Right ventricle myocardium superior (tissue), 1 donor: ENCODE results near the gene KRTAP19-5. TPM values are rescaled to one million over a fixed set of nuclear protein-coding genes. Genes with fewer than 3 reads are reported as not detected.

Experiments used
- total RNA-seq: library from RNA; stranded (reverse); fragmentation: NEBNext Ultra II Directional; extraction: Animal tissue kit (Norgen Biotek cat#: 25700); gene quantifications from one replicate; pipeline ENCODE4 v1.2.1, GENCODE V29; 2021
- donor health status: DM: no; HTN: yes; CAD: no; lungs with severe emphysema.

Gene KRTAP19-5
- total RNA-seq, 1 donor from 2014 or later = not detected

Other genes with a start within 250 kb of the KRTAP19-5 start
- not detected for gene KRTAP24-1, start 219.2 kb downstream of the KRTAP19-5 start, total RNA-seq
- not detected for gene KRTAP25-1, start 212.6 kb downstream of the KRTAP19-5 start, total RNA-seq
- gene KRTAP26-1, start 181.8 kb downstream of the KRTAP19-5 start, total RNA-seq = not detected
- gene KRTAP27-1, start 164.4 kb downstream of the KRTAP19-5 start, total RNA-seq = not detected
- gene KRTAP23-1, start 153.5 kb downstream of the KRTAP19-5 start, total RNA-seq = not detected
- gene KRTAP13-2, start 129.9 kb downstream of the KRTAP19-5 start, total RNA-seq = not detected
- not detected for gene KRTAP13-1, start 106.1 kb downstream of the KRTAP19-5 start, total RNA-seq
- not detected for gene KRTAP13-3, start 76.2 kb downstream of the KRTAP19-5 start, total RNA-seq
- not detected for gene KRTAP13-4, start 71.9 kb downstream of the KRTAP19-5 start, total RNA-seq
- not detected for gene KRTAP15-1, start 61.9 kb downstream of the KRTAP19-5 start, total RNA-seq
- not detected for gene KRTAP19-1, start 21.8 kb downstream of the KRTAP19-5 start, total RNA-seq
- gene KRTAP19-2, start 14.7 kb downstream of the KRTAP19-5 start, total RNA-seq = not detected
- not detected for gene KRTAP19-3, start 10.1 kb downstream of the KRTAP19-5 start, total RNA-seq
- gene KRTAP19-4, start 5.0 kb downstream of the KRTAP19-5 start, total RNA-seq = not detected
- gene KRTAP19-6, start 39.7 kb upstream of the KRTAP19-5 start, total RNA-seq = not detected
- gene KRTAP19-7, start 59.2 kb upstream of the KRTAP19-5 start, total RNA-seq = not detected
- gene KRTAP22-2, start 88.3 kb upstream of the KRTAP19-5 start, total RNA-seq = not detected
- not detected for gene KRTAP6-3, start 90.3 kb upstream of the KRTAP19-5 start, total RNA-seq
- gene KRTAP6-2, start 96.8 kb upstream of the KRTAP19-5 start, total RNA-seq = not detected
- not detected for gene KRTAP22-1, start 98.9 kb upstream of the KRTAP19-5 start, total RNA-seq
- not detected for gene KRTAP6-1, start 111.8 kb upstream of the KRTAP19-5 start, total RNA-seq
- gene KRTAP20-1, start 114.3 kb upstream of the KRTAP19-5 start, total RNA-seq = not detected
- not detected for gene KRTAP20-4, start 118.5 kb upstream of the KRTAP19-5 start, total RNA-seq
- gene KRTAP20-2, start 133.1 kb upstream of the KRTAP19-5 start, total RNA-seq = not detected
- gene KRTAP20-3, start 140.7 kb upstream of the KRTAP19-5 start, total RNA-seq = not detected
- not detected for gene KRTAP21-3, start 216.6 kb upstream of the KRTAP19-5 start, total RNA-seq
- not detected for gene KRTAP21-2, start 245.1 kb upstream of the KRTAP19-5 start, total RNA-seq